Parathyroid adenoma (tissue), 2 donors: ENCODE data around the gene GRK1.

Source experiments
- H2AFZ ChIP-seq: fragments of 300-600 bp; sonication (generic); one replicate; pipeline ENCODE4 v1.7.0; 2017; ENCODE audit warnings: antibody characterized with exemption, mild to moderate bottlenecking
- H3K27ac ChIP-seq: fragments of 300-600 bp; sonication (generic); one replicate; pipeline ENCODE4 v1.7.0; 2017
- H3K27me3 ChIP-seq: fragments of 300-600 bp; sonication (generic); one replicate; pipeline ENCODE4 v1.7.0; 2017; ENCODE audit warnings: low read length; ENCODE audit not compliant: control insufficient read depth, insufficient read depth
- H3K36me3 ChIP-seq: fragments of 300-600 bp; sonication (generic); one replicate; pipeline ENCODE4 v1.7.0; 2017; ENCODE audit warnings: low read length; ENCODE audit not compliant: control insufficient read depth, insufficient read depth
- H3K4me1 ChIP-seq: fragments of 300-600 bp; sonication (generic); one replicate; pipeline ENCODE4 v1.7.0; 2017; ENCODE audit warnings: control low read depth
- H3K4me2 ChIP-seq: fragments of 300-600 bp; sonication (generic); one replicate; pipeline ENCODE4 v1.7.0; 2017; ENCODE audit warnings: low read length
- H3K4me3 ChIP-seq: fragments of 300-600 bp; sonication (generic); one replicate; pipeline ENCODE4 v1.7.0; 2017; ENCODE audit warnings: low read depth, low read length
- H3K79me2 ChIP-seq: fragments of 300-600 bp; sonication (generic); one replicate; pipeline ENCODE4 v1.7.0; 2017; ENCODE audit warnings: control low read depth
- H3K9ac ChIP-seq: fragments of 300-600 bp; sonication (generic); one replicate; pipeline ENCODE4 v1.7.0; 2017; ENCODE audit warnings: mild to moderate bottlenecking
- H3K9me3 ChIP-seq: fragments of 300-600 bp; sonication (generic); one replicate; pipeline ENCODE4 v1.7.0; 2017; ENCODE audit warnings: low read length; ENCODE audit not compliant: control insufficient read depth
- CTCF ChIP-seq: fragments of 300-600 bp; sonication (generic); IDR thresholded peaks from one replicate; pipeline ENCODE4 v1.7.0; 2017; ENCODE audit warnings: antibody characterized with exemption, mild to moderate bottlenecking
- donor health status: primary hyperparathyroidism.

The GRK1 gene

GRCh38 chr13:113632706-113633484 is 34.1 kb upstream of the GRK1 start:
- no peak for TF ChIP-seq CTCF
- H3K27me3 ChIP-seq = no peaks in the 10 kb centered on the region
- H3K36me3 ChIP-seq = no peaks in the 10 kb centered on the region

GRCh38 chr13:113633485-113633873 is 33.5 kb upstream of the GRK1 start:
- Histone ChIP-seq H3K9ac (no peak overlapping the region), H3K36me3 (no peaks in the 10 kb centered on the region), H3K4me3 (no peak overlapping the region), H3K27me3 (no peaks in the 10 kb centered on the region), H3K79me2 (no peaks in the 10 kb centered on the region), H3K9me3 (no peaks in the 10 kb centered on the region), H3K4me1 (no peaks in the 10 kb centered on the region), H2AFZ (no peak overlapping the region), H3K27ac (no peak overlapping the region), H3K4me2 (no peak overlapping the region)
- TF ChIP-seq CTCF = no peak

More at GRCh38 chr13:113632706-113633484, 34.1 kb upstream of the GRK1 start:
- no peak overlapping the region for H3K9ac ChIP-seq
- H3K79me2 ChIP-seq = no peaks in the 10 kb centered on the region
- H3K4me1 ChIP-seq = no peaks in the 10 kb centered on the region
- no peak overlapping the region for H3K27ac ChIP-seq
- no peak overlapping the region for H3K4me3 ChIP-seq
- no peak overlapping the region for H3K4me2 ChIP-seq
- H3K9me3 ChIP-seq = no peaks in the 10 kb centered on the region
- no peak overlapping the region for H2AFZ ChIP-seq

GRCh38 chr13:113634279-113635047 is 32.6 kb upstream of the GRK1 start:
- Histone ChIP-seq H3K36me3 (no peaks in the 10 kb centered on the region), H3K9ac (no peak overlapping the region), H3K9me3 (no peaks in the 10 kb centered on the region), H3K4me3 (no peak overlapping the region), H3K27me3 (no peaks in the 10 kb centered on the region), H3K4me2 (no peak overlapping the region), H3K27ac (no peak overlapping the region), H2AFZ (no peak overlapping the region), H3K79me2 (no peaks in the 10 kb centered on the region), H3K4me1 (no peaks in the 10 kb centered on the region)
- no peak for TF ChIP-seq CTCF

- no peaks in the 10 kb centered on the region for H3K4me1 ChIP-seq
- H3K4me2 ChIP-seq = no peak overlapping the region
- H3K9me3 ChIP-seq = no peaks in the 10 kb centered on the region
- H2AFZ ChIP-seq = no peak overlapping the region
- no peak overlapping the region for H3K27ac ChIP-seq
- no peak overlapping the region for H3K4me3 ChIP-seq
- H3K79me2 ChIP-seq = no peaks in the 10 kb centered on the region
- no peak for TF ChIP-seq CTCF
- H3K27me3 ChIP-seq = no peaks in the 10 kb centered on the region
- no peaks in the 10 kb centered on the region for H3K36me3 ChIP-seq
- H3K9ac ChIP-seq = no peak overlapping the region
Observed at GRCh38 chr13:113635048-113635420, 32.0 kb upstream of the GRK1 start.
